Lung (tissue), 12 donors: ENCODE results near the gene CANX. TPM values are rescaled to one million over a fixed set of nuclear protein-coding genes. Genes with fewer than 3 reads are reported as not detected.
"Not testable (repeated sequence)": the region's sequence is repeated elsewhere in the genome, so short reads cannot be mapped to it uniquely, and the experiment has no call there.

Source experiments
- ATAC-seq: fragments of 200-7000 bp; cut with Tn5 transposase; one replicate; pipeline ENCODE4 v1.9.1; 2020; ENCODE audit warnings: moderate number of reproducible peaks; ENCODE audit not compliant: insufficient read depth, low FRiP score
- DNase-seq, 3 donors: peaks; one replicate each; pipeline ENCODE4 v3.0.0-alpha.2; 2013 to 2017
- H3K27ac ChIP-seq, 2 donors: one replicate each; pipeline ENCODE4 v1.5.1; 2013; ENCODE audit warnings: mild to moderate bottlenecking in 2 of 2, moderate library complexity in 2 of 2, control low read depth in 1 of 2, inconsistent platforms in 1 of 2, low read depth in 1 of 2, low read length in 1 of 2
- H3K27me3 ChIP-seq, 3 donors: one replicate each; pipeline ENCODE4 v1.5.1; 2013; ENCODE audit warnings: low read length in 2 of 3; ENCODE audit not compliant: control insufficient read depth in 3 of 3, insufficient read depth in 3 of 3
- H3K36me3 ChIP-seq, 4 donors: one replicate each; pipeline ENCODE4 v1.5.1; 2013; ENCODE audit warnings: low read length in 4 of 4, mild to moderate bottlenecking in 1 of 4, moderate library complexity in 1 of 4; ENCODE audit not compliant: control insufficient read depth in 4 of 4, insufficient read depth in 4 of 4
- H3K4me1 ChIP-seq, 5 donors: one replicate each; pipeline ENCODE4 v1.5.1; 2013; ENCODE audit warnings: low read length in 5 of 5, mild to moderate bottlenecking in 2 of 5, moderate library complexity in 1 of 5; ENCODE audit not compliant: control insufficient read depth in 5 of 5, insufficient read depth in 5 of 5
- H3K4me3 ChIP-seq: one replicate; pipeline ENCODE4 v1.5.1; 2013; ENCODE audit warnings: mild to moderate bottlenecking, control low read depth, moderate library complexity
- H3K9ac ChIP-seq, 2 donors: one replicate each; pipeline ENCODE4 v1.5.1; 2013; ENCODE audit warnings: low read length in 2 of 2, control low read depth in 1 of 2; ENCODE audit not compliant: insufficient read depth in 1 of 2
- H3K9me3 ChIP-seq, 4 donors: one replicate each; pipeline ENCODE4 v1.5.1; 2013; ENCODE audit warnings: low read length in 3 of 4, mild to moderate bottlenecking in 1 of 4, moderate library complexity in 1 of 4; ENCODE audit not compliant: control insufficient read depth in 4 of 4, insufficient read depth in 3 of 4
- CTCF ChIP-seq: IDR thresholded peaks from 2 replicates; pipeline ENCODE4 v1.5.1; 2012; ENCODE audit warnings: mild to moderate bottlenecking; ENCODE audit errors: control extremely low read depth, extremely low read depth
- WGBS, 2 donors: extraction: QIAGEN DNeasy Blood & Tissue Kit; methylation state at CpG; one replicate each; pipeline ENCODE4 v1.1.7; 2013; 5-methylcytosine and 5-hydroxymethylcytosine counted together
- polyA plus RNA-seq, 2 donors: library from polyadenylated mRNA; stranded (reverse); fragments of 200-250 nt; gene quantifications; one replicate each; pipeline ENCODE4 v1.2.1, GENCODE V29; 2013
- total RNA-seq, 2 donors: library from RNA; depleted of rRNA in 1 of 2; stranded (reverse); fragments of >200 nt in 1 of 2; gene quantifications; one replicate each; pipeline ENCODE4 v1.2.1, GENCODE V29; 2014 to 2021
- donor health status: control.
- donor health status: control.
- donor health status: Bipolar disorder and iron deficiency.
- donor health status: healthy.
- donor health status: DM: yes; HTN: yes; CAD: no.

CANX gene
- total and polyA plus RNA-seq, 4 donors = 132 to 924 (median 294) TPM

- Histone ChIP-seq H3K27ac (peak overlapping the region in 1 of 2 donors; percentile 60), H3K4me3 (peak overlapping the region; percentile 49)
- ATAC-seq (peak; percentile 15), DNase-seq (peak; percentile 18 to 49 (median 30))
- not testable (repeated sequence) for H3K9ac ChIP-seq, H3K9me3 ChIP-seq, H3K27me3 ChIP-seq, H3K36me3 ChIP-seq, H3K4me1 ChIP-seq
- WGBS, 2 donors = 5 to 6% methylated on average over 10 of the region's 29 CpGs
These were observed 40.4 kb upstream of the CANX start for GRCh38 chr5:179658179-179658856.

- whole genome bisulfite sequencing, 2 donors = 97 to 98% methylated on average over 6 of the region's 6 CpGs
- not testable (repeated sequence) for H3K27me3 ChIP-seq, H3K4me1 ChIP-seq, ATAC-seq, H3K27ac ChIP-seq, H3K9ac ChIP-seq, H3K9me3 ChIP-seq, DNase-seq, H3K4me3 ChIP-seq
- H3K36me3 ChIP-seq = peaks cover 0 to 14% (median 7%) of the 10 kb centered on the region in 4 donors
These were observed 37.1 kb upstream of the CANX start for GRCh38 chr5:179661647-179662046.

GRCh38 chr5:179668391-179668790 lies 30.4 kb upstream of the CANX start:
- Histone ChIP-seq H3K4me1 (no peaks in the 10 kb centered on the region), H3K27me3 (no peaks in the 10 kb centered on the region), H3K4me3 (no peak overlapping the region), H3K27ac (no peak overlapping the region), H3K36me3 (peaks cover 0 to 12% (median 7%) of the 10 kb centered on the region in 4 donors), H3K9me3 (no peaks in the 10 kb centered on the region), H3K9ac (no peak overlapping the region)
- 55 to 58% methylated on average over 7 of the region's 7 CpGs for WGBS, 2 donors
- DNase-seq (peak; percentile 33 to 52 (median 42)), ATAC-seq (no peak)
- TF ChIP-seq CTCF = peak; percentile 32

GRCh38 chr5:179678223-179679013 lies 20.3 kb upstream of the CANX start:
- Histone ChIP-seq H3K9ac (peak overlapping the region; percentile 67 to 95), H3K4me3 (peak overlapping the region; percentile 77), H3K36me3 (peaks cover 0 to 3% (median 0%) of the 10 kb centered on the region in 4 donors), H3K27me3 (no peaks in the 10 kb centered on the region), H3K9me3 (no peaks in the 10 kb centered on the region), H3K4me1 (peaks cover 0 to 12% (median 0%) of the 10 kb centered on the region in 5 donors), H3K27ac (peak overlapping the region; percentile 64 to 94)
- WGBS, 2 donors = 1% methylated on average over 72 to 78 of the region's 78 CpGs
- TF ChIP-seq CTCF = no peak
- peak; percentile 94 for ATAC-seq
- peak; percentile 96 to 98 (median 97) for DNase-seq
